Testis (tissue), 2 donors: ENCODE results near the gene SUSD1.

Source experiments
- CTCF ChIP-seq, 3 experiments: fragments of 450-650 bp in 2 of 3; fragments of 200-600 bp in 1 of 3; sonication (generic) in 1 of 3; IDR thresholded peaks; one replicate each; pipeline ENCODE4 v1.5.1; 2016 to 2019; ENCODE audit warnings: antibody characterized with exemption in 3 of 3, mild to moderate bottlenecking in 2 of 3, moderate library complexity in 1 of 3
- POLR2A ChIP-seq: fragments of 450-650 bp; IDR thresholded peaks from one replicate; pipeline ENCODE4 v1.6.1; 2017; ENCODE audit warnings: antibody characterized with exemption, mild to moderate bottlenecking, moderate library complexity

GRCh38 chr9:112200711-112201110, 25.6 kb upstream of the SUSD1 start:
- TF ChIP-seq CTCF (IDR thresholded peaks at IDR 0.05) (no peak), POLR2A (no peak)
